GM18951 (cell line): ENCODE measurements around the gene HELZ2.
A peak's percentile ranks its signal among the peaks of the same experiment; 100 is the strongest.

Experiments
- POLR2A ChIP-seq: IDR thresholded peaks from 4 replicates; pipeline ENCODE4 v1.6.1; 2011; ENCODE audit warnings: mild to moderate bottlenecking; ENCODE audit not compliant: insufficient read length, insufficient read depth; ENCODE audit errors: extremely low read depth
- in situ Hi-C: fragments of 300-500 bp; cut with MboI; formaldehyde crosslinking; loops from one replicate; pipeline ENCODE4 v1.12.0; 2022; ENCODE audit warnings: low sequenced_read_pairs, mixed read lengths, inconsistent platforms; ENCODE audit not compliant: unreplicated experiment

The HELZ2 gene

GRCh38 chr20:63537525-63538203, 36.4 kb downstream of the HELZ2 start:
- TF ChIP-seq POLR2A, result peak; percentile 76

GRCh38 chr20:63536997-63537524, 37.0 kb downstream of the HELZ2 start, which contains the start of gene PTK6:
TSS of gene PTK6 (minus strand) at chr20:63537376. CDS start at chr20:63537314, 62 bp downstream.
- TF ChIP-seq POLR2A, result no peak
- in situ Hi-C loops, result no loop called here

More at GRCh38 chr20:63537525-63538203, 36.4 kb downstream of the HELZ2 start:
- in situ Hi-C loops, result no loop called here

GRCh38 chr20:63536241-63536977, 37.6 kb downstream of the HELZ2 start:
- TF ChIP-seq POLR2A, result no peak
- in situ Hi-C loops, result no loop called here

- in situ Hi-C loops, result no loop called here
- TF ChIP-seq POLR2A, result no peak
These were observed 39.0 kb downstream of the HELZ2 start for GRCh38 chr20:63534831-63535651.

GRCh38 chr20:63534427-63534830, 39.6 kb downstream of the HELZ2 start:
- no peak for TF ChIP-seq POLR2A
- in situ Hi-C loops, result no loop called here

GRCh38 chr20:63533871-63534393, 40.1 kb downstream of the HELZ2 start:
- no peak for TF ChIP-seq POLR2A
- in situ Hi-C loops, result no loop called here

- no peak for TF ChIP-seq POLR2A
- in situ Hi-C loops, result no loop called here
These were observed 40.7 kb downstream of the HELZ2 start for GRCh38 chr20:63533388-63533787.

- in situ Hi-C loops, result no loop called here
- TF ChIP-seq POLR2A, result no peak
These were observed 41.5 kb downstream of the HELZ2 start for GRCh38 chr20:63532449-63532971.

- in situ Hi-C loops, result no loop called here
- no peak for TF ChIP-seq POLR2A
These were observed 42.2 kb downstream of the HELZ2 start for GRCh38 chr20:63531686-63532448.

GRCh38 chr20:63530788-63531160, 43.3 kb downstream of the HELZ2 start:
- in situ Hi-C loops, result no loop called here
- no peak for TF ChIP-seq POLR2A

GRCh38 chr20:63529861-63530787, 43.9 kb downstream of the HELZ2 start:
- no peak for TF ChIP-seq POLR2A
- in situ Hi-C loops, result no loop called here

GRCh38 chr20:63529180-63529860, 44.7 kb downstream of the HELZ2 start:
- in situ Hi-C loops, result no loop called here
- TF ChIP-seq POLR2A, result no peak
